Glutamatergic neuron (in vitro differentiated cells): ENCODE data around the gene AHNAK. TPM values are rescaled to one million over a fixed set of nuclear protein-coding genes. Genes with fewer than 3 reads are reported as not detected.
"Not testable (repeated sequence)": the region's sequence is repeated elsewhere in the genome, so short reads cannot be mapped to it uniquely, and the experiment has no call there.

Experiments used
- DNase-seq: peaks from one replicate; pipeline ENCODE4 v3.0.0; 2022
- H3K27ac Mint-ChIP-seq: one replicate; pipeline ENCODE4 v1.8.0; 2020; ENCODE audit warnings: mild to moderate bottlenecking, mixed read lengths, inconsistent platforms; ENCODE audit not compliant: unreplicated experiment
- H3K27me3 Mint-ChIP-seq: one replicate; pipeline ENCODE4 v1.8.0; 2020; ENCODE audit warnings: mild to moderate bottlenecking, moderate library complexity, mixed read lengths, inconsistent platforms; ENCODE audit not compliant: unreplicated experiment
- H3K36me3 Mint-ChIP-seq: one replicate; pipeline ENCODE4 v1.8.0; 2020; ENCODE audit warnings: mild to moderate bottlenecking, mixed read lengths, inconsistent platforms; ENCODE audit not compliant: unreplicated experiment
- H3K4me1 Mint-ChIP-seq: one replicate; pipeline ENCODE4 v1.8.0; 2020; ENCODE audit warnings: mild to moderate bottlenecking, low read depth, mixed read lengths, inconsistent platforms; ENCODE audit not compliant: unreplicated experiment
- H3K4me3 Mint-ChIP-seq: one replicate; pipeline ENCODE4 v1.8.0; 2020; ENCODE audit warnings: mild to moderate bottlenecking, mixed read lengths, inconsistent platforms; ENCODE audit not compliant: unreplicated experiment
- H3K9me3 Mint-ChIP-seq: one replicate; pipeline ENCODE4 v1.8.0; 2020; ENCODE audit warnings: mild to moderate bottlenecking, moderate library complexity, mixed read lengths, inconsistent platforms; ENCODE audit not compliant: unreplicated experiment
- microRNA-seq: library from miRNA; unstranded; fragments of <30 nt; microRNA quantifications from one replicate; pipeline ENCODE4, GENCODE V29; 2020; ENCODE audit not compliant: unreplicated experiment
- total RNA-seq: library from RNA; stranded (reverse); fragmentation: NEBNext Ultra II Directional; extraction: Animal tissue kit (Norgen Biotek cat#: 25700); gene quantifications from one replicate; pipeline ENCODE4 v1.2.1, GENCODE V29; 2021; ENCODE audit not compliant: unreplicated experiment
- TF ChIP-seq, protein P1 (sequence below): fragments of 200-600 bp; sonication (generic); IDR thresholded peaks from one replicate; pipeline ENCODE4 v1.5.0; 2021; ENCODE audit not compliant: partially characterized antibody, unreplicated experiment

AHNAK gene
- total RNA-seq, 1 donor from 2014 or later, result 4.5 TPM

DNA sequence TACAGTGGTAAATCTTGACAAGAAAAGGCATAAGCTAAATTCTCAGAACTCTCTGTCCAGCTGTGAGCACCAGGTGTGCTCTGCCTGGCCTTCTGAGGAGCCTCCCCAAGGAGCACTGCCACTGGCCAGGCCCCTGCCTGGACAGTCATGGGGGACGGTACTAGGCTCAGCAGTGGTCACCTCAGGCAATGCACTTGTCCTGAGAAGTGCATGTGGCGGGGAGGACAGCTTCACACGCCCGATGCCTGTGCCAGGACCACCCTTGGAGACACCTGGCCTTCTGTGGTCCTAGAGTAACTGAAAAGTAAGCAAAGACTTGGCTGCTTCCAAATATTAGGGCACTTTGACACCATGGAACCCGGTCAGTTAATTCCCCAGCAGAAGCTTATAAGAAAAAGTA is 156.4 kb downstream of the AHNAK start:
- Mint-ChIP-seq H3K27me3 (peaks cover 6% of the 10 kb centered on the region), H3K4me3 (no peak overlapping the region), H3K9me3 (peaks cover 9% of the 10 kb centered on the region), H3K4me1 (peaks cover 24% of the 10 kb centered on the region), H3K36me3 (peaks cover 7% of the 10 kb centered on the region), H3K27ac (no peak overlapping the region)
- DNase-seq, result no peak
- TF ChIP-seq, protein P1, sequence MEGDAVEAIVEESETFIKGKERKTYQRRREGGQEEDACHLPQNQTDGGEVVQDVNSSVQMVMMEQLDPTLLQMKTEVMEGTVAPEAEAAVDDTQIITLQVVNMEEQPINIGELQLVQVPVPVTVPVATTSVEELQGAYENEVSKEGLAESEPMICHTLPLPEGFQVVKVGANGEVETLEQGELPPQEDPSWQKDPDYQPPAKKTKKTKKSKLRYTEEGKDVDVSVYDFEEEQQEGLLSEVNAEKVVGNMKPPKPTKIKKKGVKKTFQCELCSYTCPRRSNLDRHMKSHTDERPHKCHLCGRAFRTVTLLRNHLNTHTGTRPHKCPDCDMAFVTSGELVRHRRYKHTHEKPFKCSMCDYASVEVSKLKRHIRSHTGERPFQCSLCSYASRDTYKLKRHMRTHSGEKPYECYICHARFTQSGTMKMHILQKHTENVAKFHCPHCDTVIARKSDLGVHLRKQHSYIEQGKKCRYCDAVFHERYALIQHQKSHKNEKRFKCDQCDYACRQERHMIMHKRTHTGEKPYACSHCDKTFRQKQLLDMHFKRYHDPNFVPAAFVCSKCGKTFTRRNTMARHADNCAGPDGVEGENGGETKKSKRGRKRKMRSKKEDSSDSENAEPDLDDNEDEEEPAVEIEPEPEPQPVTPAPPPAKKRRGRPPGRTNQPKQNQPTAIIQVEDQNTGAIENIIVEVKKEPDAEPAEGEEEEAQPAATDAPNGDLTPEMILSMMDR, result no peak

DNA sequence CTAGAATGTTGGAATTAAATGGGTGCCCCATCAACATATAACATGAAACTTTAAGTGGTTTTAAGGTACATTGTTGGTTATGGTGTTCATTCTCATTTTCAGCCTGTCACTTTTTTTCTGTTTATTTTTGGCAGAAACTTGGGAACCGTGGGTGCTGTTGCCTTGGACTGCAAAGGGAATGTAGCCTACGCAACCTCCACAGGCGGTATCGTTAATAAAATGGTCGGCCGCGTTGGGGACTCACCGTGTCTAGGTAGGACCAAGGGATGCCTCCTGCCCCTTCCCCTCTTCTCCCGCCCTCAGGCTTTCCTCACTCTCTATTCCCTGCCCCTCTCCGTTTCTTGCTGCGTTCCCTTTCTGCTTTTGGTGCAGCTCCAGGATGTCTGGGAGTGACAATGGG is 157.6 kb downstream of the AHNAK start:
- TF ChIP-seq, protein P1, result no peak

DNA sequence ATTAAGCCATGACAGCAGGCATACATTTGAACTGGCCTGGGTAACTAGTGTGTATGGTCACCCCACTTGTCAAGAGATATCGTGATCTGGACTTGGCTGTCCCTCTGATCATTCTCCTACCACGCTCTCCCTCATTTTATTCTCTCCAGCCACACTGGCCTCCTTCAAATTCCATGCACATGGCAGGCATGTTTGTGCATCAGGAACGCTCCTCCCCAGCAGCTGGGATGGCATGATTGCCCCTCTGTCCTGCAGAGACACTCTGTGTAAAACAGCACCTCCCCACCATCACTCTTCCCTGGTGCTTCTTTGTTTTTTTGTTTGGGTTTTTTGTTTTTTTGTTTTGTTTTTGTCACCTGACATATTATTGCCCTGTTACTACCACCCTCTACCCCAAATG is 159.2 kb downstream of the AHNAK start:
- H3K27ac Mint-ChIP-seq, result no peak overlapping the region
- H3K4me1 Mint-ChIP-seq, result peaks cover 20% of the 10 kb centered on the region
- no peak for DNase-seq
- peaks cover 4% of the 10 kb centered on the region for H3K27me3 Mint-ChIP-seq
- H3K36me3 Mint-ChIP-seq, result peaks cover 7% of the 10 kb centered on the region
- H3K9me3 Mint-ChIP-seq, result peaks cover 3% of the 10 kb centered on the region
- TF ChIP-seq, protein P1, result no peak
- peak overlapping the region; percentile 20 for H3K4me3 Mint-ChIP-seq

More for the DNA sequence above, 157.6 kb downstream of the AHNAK start:
- peaks cover 18% of the 10 kb centered on the region for H3K4me1 Mint-ChIP-seq
- DNase-seq, result no peak
- peaks cover 4% of the 10 kb centered on the region for H3K9me3 Mint-ChIP-seq
- H3K27me3 Mint-ChIP-seq, result peaks cover 6% of the 10 kb centered on the region
- H3K36me3 Mint-ChIP-seq, result peaks cover 7% of the 10 kb centered on the region
- H3K27ac Mint-ChIP-seq, result no peak overlapping the region
- H3K4me3 Mint-ChIP-seq, result no peak overlapping the region

DNA sequence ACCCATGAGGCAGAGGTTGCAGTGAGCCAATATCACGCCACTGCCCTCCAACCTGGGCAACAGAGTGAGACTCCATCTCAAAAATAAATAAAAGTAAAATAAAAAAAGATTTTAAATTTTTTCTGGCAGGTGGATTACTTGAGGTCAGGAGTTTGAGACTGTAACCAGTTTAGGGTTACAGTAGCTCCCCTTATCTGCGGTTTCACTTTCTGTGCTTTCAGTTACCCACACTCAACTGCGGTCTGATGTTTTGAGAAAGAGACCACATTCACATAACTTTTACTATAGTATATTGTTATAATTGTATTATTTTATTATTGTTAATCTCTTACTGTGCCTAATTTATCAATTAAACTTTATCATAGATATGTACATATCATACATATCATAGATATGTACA is 160.5 kb downstream of the AHNAK start:
- not testable (repeated sequence) for H3K9me3 Mint-ChIP-seq, H3K27me3 Mint-ChIP-seq, DNase-seq, H3K27ac Mint-ChIP-seq, H3K4me3 Mint-ChIP-seq, H3K36me3 Mint-ChIP-seq
- peaks cover 22% of the 10 kb centered on the region for H3K4me1 Mint-ChIP-seq

DNA sequence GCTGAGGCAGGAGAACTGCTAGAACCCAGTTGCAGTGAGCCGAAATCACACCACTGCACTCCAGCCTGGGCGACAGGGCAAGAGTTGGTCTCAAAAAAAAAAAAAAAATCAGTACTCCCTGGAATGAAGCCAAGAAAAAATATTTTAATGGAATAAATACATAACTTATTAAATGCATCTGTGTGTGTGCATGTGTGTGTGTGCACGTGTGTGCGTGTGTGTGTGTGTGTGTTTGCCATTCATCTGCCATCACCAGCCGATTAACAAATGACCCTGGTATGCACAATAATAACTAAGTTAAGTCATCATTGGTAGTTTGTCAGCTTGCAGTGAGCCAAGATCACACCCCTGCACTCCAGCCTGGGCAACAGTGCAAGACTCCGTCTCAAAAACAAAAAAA is 162.8 kb downstream of the AHNAK start:
- TF ChIP-seq, protein P1, result no peak
- Mint-ChIP-seq H3K36me3 (no peaks in the 10 kb centered on the region), H3K4me1 (peaks cover 34% of the 10 kb centered on the region), H3K27me3 (no peaks in the 10 kb centered on the region), H3K9me3 (peaks cover under 1% of the 10 kb centered on the region), H3K27ac (peak overlapping the region; percentile 52), H3K4me3 (no peak overlapping the region)
- no peak for DNase-seq

Small RNA genes within 50 kb of the gene (microRNA-seq; reads per million reads assigned to microRNA genes)
- gene MIR6747, result 4.3 reads per million, percentile 29 among the genes with 10 or more reads in this experiment

Other genes with a start within 250 kb of the AHNAK start
- not detected for gene SCGB1D4, start 247.7 kb downstream of the AHNAK start, total RNA-seq
- 55.7 TPM for gene ASRGL1, start 209.4 kb downstream of the AHNAK start, total RNA-seq
- not detected for gene SCGB1A1, start 127.8 kb downstream of the AHNAK start, total RNA-seq
- gene EEF1G, start 27.1 kb upstream of the AHNAK start, total RNA-seq, result 928 TPM
- 29.7 TPM for gene TUT1, start 44.7 kb upstream of the AHNAK start, total RNA-seq
- 172 TPM for gene MTA2, start 55.1 kb upstream of the AHNAK start, total RNA-seq
- gene EML3, start 66.0 kb upstream of the AHNAK start, total RNA-seq, result 26.7 TPM
- gene ROM1, start 66.5 kb upstream of the AHNAK start, total RNA-seq, result 1.3 TPM
- gene B3GAT3, start 75.2 kb upstream of the AHNAK start, total RNA-seq, result 71.6 TPM
- 213 TPM for gene GANAB, start 99.8 kb upstream of the AHNAK start, total RNA-seq
- gene INTS5, start 106.5 kb upstream of the AHNAK start, total RNA-seq, result 20.9 TPM
- gene C11orf98, start 118.4 kb upstream of the AHNAK start, total RNA-seq, result 73.6 TPM
- 15.7 TPM for gene CSKMT, start 118.5 kb upstream of the AHNAK start, total RNA-seq
- 5.7 TPM for gene UQCC3, start 124.9 kb upstream of the AHNAK start, total RNA-seq
- gene LBHD1, start 125.5 kb upstream of the AHNAK start, total RNA-seq, result 4.6 TPM
- gene UBXN1, start 132.3 kb upstream of the AHNAK start, total RNA-seq, result 146 TPM
- 1.8 TPM for gene LRRN4CL, start 142.7 kb upstream of the AHNAK start, total RNA-seq
- 550 TPM for gene BSCL2, start 160.6 kb upstream of the AHNAK start, total RNA-seq
- gene GNG3, start 160.9 kb upstream of the AHNAK start, total RNA-seq, result 266 TPM
- 58.6 TPM for gene HNRNPUL2, start 180.7 kb upstream of the AHNAK start, total RNA-seq
- 34.1 TPM for gene TTC9C, start 181.7 kb upstream of the AHNAK start, total RNA-seq
- 14.6 TPM for gene ZBTB3, start 207.4 kb upstream of the AHNAK start, total RNA-seq
- gene POLR2G, start 214.8 kb upstream of the AHNAK start, total RNA-seq, result 92.5 TPM
- 39.4 TPM for gene TAF6L, start 224.6 kb upstream of the AHNAK start, total RNA-seq
- 28.2 TPM for gene TMEM179B, start 240.6 kb upstream of the AHNAK start, total RNA-seq
- 17.4 TPM for gene TMEM223, start 245.2 kb upstream of the AHNAK start, total RNA-seq